ENCODE measurements around the gene IL19.
"Not testable (repeated sequence)": the region's sequence is repeated elsewhere in the genome, so short reads cannot be mapped to it uniquely, and the experiment has no call there.

IL19 gene

DNA sequence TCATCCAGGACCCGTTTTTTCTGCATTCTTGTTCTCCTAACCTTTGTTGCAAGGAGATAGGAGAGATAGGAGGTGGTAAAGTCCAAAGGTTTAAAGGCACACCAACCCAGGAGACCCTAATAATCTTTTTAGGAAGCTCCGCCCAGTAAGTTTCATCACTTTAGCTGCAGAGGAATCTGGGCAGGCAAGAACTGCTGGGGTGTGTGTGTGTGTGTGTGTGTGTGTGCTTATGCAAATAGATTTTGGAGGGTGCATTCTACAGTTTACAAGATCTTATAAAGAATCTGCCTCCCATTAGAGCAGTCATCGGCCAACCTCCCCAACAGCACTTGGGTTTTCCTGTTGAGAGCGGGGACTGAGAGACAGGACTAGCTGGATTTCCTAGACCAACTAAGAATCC, 5.7 kb downstream of the IL19 start:
- no peak for DNase-seq (ENCODE audit: low spot score)

- no peak for DNase-seq (ENCODE audit: low spot score)
Measured at GRCh38 chr1:206778031-206778430, 7.5 kb downstream of the IL19 start.

DNA sequence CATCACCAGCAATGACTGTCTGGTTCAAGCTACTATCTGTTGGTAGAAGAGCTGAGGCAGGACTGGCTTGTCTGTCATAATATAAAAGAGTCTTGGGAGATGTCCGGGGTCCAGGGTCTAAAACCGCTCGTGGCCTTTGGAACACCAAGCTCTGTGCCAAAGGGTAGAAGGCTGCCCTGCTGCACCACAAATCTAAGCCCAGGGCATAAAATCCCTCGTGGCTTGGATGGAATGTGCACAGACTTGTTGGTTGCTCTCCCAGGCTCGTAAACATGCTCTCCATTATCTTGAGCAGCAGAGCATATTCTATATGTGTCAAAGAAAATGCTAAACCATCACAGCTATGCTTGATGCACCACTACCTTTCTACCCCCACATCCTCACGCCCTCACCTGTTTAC, 8.3 kb downstream of the IL19 start:
- not testable (repeated sequence) for DNase-seq (ENCODE audit: low spot score)

- no peak for DNase-seq (ENCODE audit: low spot score)
Measured at GRCh38 chr1:206779638-206780037, 9.1 kb downstream of the IL19 start.

DNA sequence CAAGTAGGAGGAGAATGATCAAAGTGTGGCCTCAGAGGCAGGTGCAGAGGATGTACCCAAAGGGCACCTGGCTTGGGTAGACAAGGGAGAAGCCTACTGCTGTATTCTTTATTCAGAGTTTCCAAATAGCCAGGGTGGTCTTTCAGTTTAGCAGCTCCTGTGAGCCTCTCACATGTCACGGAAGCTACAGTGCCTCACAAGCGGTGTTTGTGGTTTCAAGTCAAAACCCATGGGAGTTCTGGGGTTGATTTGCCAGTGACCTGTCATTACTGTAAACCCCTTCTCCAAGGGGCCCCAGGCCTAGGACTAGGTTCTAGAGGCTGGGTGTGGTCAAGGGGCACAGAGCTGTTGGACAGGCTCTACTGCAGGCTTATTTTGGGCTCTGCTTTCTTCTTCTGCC, 11.9 kb downstream of the IL19 start:
- DNase-seq (ENCODE audit: low spot score) = no peak

DNA sequence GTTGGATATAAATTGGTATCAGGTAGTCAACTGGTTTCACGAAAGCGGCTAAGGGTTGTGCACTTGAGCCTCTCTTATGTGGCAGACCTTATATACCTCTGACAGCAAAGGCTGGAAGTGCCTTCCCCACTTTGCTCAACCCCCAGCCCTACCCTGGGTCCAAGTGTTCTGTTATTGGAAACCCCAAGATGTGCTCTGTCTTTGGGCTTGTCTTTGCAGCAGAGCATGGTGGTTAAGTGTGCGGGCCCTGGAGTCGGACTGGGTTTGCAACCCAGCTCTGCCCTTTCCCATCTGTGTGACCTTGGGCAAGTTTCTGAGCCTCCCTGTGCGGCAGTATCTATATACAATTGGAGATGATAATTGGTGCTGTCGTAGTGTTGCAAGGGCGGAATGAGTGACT, 12.9 kb downstream of the IL19 start:
- no peak for DNase-seq (ENCODE audit: low spot score)

GRCh38 chr1:206784471-206784903, 13.9 kb downstream of the IL19 start:
- no peak for DNase-seq (ENCODE audit: low spot score)

DNA sequence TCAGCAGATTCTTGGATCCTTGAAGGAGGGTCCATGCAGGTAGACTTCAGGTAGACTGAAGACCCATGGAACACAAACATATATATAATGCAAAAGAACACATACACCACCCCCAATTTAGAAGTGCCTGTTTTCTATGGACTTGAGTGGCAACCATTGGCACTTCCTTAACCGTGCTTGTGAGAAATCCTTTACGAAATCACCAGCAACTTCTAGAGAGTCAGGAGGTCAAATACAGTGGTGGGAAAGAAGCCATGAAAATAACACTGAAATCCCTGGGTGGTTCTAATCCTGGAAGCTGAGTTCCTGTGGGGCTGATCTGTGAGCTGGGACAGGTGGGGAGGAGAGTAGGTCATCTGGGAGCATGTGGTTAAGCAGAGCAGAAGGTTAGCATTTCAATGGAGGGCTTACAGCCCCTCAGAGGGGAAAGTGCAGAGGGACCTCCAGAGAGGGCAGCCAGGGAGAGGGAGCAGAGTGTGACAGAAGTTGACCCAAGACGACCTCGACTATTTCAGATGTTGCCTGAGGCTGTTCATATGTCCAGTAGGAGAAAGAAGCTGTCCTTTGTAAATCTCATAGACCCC, 14.7 kb downstream of the IL19 start:
- DNase-seq (ENCODE audit: low spot score) = no peak

DNA sequence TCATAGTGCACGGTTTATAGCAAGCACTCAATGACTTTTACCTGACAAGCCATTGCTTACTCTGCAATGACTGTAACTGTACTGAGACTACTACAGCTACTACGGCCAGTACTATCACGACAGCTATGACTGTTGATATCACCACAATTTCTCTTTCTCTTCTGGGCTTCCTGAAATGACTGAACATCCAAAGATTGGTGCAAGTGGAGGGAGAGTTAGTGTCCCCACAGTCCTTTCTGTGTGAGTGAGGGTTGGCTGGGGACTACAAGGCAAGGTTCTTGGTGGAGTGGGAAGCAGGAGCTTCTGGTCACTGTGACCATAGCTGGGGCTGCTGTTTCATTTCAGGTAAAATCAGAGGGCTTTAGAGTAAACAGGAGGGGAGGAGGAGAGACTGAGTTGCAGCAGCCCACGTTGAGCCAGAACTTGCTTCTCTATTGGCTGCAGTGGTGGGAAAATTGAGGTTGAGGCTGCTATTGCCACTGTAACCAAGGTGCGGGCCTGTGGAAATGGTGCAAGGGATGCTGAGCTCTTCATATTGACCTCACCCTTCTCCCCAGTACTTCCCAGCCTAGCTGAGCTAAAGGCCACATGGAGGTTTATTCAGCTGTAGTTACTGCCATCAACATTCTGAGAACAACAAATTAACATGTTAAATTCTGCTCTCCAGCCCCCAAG, 15.8 kb downstream of the IL19 start:
- DNase-seq (ENCODE audit: low spot score) = no peak

DNA sequence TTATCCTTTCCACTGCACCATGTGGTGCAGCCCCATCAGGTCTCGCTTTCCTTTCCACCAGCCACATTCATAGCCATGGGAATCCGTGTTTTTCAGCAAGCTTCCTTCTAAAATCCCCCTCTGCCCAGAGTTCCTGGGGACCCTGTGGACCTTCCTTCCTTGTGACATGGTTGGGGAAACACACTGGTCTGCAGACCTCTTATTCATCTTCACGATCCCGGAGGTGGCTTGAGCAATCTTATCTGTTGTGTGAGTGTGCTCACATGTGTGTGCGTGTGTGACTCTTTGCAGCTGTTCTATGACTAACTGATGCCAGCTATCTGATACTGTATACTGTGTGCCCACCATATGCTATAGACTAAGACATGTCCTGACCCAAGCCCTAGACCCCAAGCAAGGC, 17.3 kb downstream of the IL19 start:
- no peak for DNase-seq (ENCODE audit: low spot score)

DNA sequence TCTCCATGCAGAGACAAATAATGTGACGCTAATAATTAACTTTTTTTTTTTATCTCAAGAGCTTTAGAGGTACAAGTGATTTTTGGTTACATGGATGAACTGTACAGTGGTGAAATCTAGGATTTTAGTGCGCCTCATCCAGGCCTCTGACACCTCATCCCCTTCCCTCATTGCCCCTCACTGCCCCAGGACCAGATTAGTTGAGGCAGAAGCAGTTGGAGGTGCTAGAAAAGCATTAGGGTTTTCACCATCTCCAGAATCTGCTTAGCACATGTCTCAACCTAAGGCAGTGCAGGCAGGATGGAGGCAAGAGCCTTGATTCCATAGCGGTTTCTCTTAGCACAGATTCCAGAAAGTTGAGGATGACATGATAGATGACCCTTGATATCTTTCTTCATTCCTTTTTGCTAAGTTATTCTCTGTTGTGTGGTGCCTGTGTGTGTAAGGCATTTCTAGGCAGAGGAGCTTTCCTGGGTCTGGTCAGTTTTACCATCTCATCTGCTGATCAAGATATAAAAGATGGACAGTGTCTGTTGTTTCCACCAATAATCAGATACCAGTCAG, 18.0 kb downstream of the IL19 start:
- DNase-seq (ENCODE audit: low spot score) = no peak

- no peak for DNase-seq (ENCODE audit: low spot score)
Measured at GRCh38 chr1:206790502-206791250, 20.1 kb downstream of the IL19 start.

DNA sequence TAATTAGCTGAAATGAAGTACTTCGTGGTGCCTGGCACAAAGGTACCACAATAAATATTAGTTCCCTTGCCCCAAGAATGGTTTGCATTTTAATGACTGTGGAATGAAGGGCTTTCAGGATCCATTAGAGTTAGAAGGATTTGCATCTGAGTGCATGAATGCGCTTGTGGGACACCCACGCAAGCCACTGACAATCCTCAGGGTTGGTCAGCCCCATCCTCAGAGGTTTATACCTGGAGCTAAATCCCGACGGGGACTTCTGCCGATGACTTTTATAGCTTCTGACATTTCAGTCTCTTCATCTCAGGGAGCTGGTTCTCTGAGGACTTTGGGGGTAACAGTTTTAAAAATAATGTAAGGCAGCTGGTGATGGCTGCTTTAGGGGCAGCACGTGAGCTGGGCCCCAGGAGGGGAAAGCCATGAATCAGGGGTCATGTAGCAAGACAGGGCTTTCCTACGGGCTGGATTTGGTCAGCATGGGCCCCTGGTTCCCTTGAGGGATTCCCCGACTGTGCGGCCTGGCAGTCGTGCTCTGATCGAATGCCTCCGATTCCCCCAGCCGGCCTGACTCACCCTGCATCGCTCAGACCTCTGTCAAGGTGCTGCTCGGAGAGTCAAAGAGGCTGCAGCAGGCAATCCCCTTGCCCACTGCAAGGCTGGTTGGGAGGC, 22.5 kb downstream of the IL19 start:
- DNase-seq (ENCODE audit: low spot score) = no peak

DNA sequence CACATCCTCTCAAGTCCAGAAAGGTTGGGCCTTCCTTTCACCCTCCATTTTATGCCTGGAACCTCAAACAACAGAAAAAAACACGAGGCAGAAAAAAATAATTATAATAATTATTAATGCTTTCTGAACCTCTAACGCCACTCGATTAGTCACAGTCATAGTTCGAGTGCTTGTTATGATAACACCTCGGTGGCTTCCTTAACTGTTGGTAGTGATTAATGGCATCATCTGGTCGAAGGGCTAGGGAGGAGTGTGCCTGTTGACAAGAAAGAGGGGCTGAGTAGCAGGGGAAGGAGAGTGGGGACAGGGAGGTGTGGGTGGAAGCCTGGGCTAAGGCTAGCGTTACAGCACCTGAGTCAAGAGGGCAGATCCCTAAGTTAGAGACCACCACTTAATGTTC, 23.0 kb downstream of the IL19 start:
- DNase-seq (ENCODE audit: low spot score) = no peak

GRCh38 chr1:206794294-206794908, 23.8 kb downstream of the IL19 start:
- no peak for DNase-seq (ENCODE audit: low spot score)

- DNase-seq (ENCODE audit: low spot score) = no peak
Measured at GRCh38 chr1:206796116-206796515, 25.5 kb downstream of the IL19 start.

DNA sequence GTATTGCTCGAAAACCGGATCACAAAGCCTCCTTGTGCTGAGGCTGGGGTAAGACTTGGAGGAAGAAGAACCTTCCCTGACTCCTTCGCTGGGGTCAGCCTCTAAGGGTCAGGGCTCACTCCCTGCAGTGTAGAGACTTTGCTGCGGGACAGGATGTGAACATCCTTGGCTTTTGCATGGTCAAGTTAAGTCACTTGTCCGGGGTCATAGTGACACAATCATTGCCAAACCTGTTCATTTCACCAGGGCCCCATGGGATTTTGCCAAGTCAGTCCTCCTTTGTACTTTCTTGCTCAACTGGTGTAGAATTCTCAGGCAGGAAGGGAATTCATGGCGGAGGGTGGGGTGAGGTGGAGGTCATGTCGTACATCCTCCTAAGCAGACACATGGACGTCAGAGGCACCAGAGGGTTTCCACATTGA, 26.4 kb downstream of the IL19 start:
- DNase-seq (ENCODE audit: low spot score) = no peak

GRCh38 chr1:206797534-206798383, 27.2 kb downstream of the IL19 start:
- DNase-seq (ENCODE audit: low spot score) = no peak

- DNase-seq (ENCODE audit: low spot score) = no peak
Measured at GRCh38 chr1:206798384-206798996, 27.9 kb downstream of the IL19 start.

- DNase-seq (ENCODE audit: low spot score) = no peak
Measured at GRCh38 chr1:206799311-206799710, 28.7 kb downstream of the IL19 start.

DNA sequence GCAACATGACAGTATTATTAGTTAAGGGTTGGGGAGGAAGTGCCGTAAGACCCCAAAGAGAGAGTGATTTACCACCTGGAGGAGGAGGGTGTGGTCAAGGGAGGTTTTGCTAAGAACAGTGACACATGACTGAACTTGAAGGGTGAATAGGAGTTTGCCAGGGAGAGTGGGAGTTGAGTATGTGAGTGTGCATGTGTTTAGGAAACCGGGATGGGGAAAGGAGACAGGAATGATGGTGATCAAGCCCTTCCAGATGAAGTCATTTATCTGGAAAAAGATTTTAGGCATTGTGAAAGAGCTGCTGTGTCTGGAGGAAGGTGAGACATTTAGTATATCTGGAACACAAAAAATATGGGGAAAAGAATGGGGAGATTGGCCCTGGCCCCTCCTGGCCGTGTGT, 29.8 kb downstream of the IL19 start:
- peak; percentile 47 for DNase-seq (ENCODE audit: low spot score)
